ENCODE data around the gene NT5C1A. TPM values are rescaled to one million over a fixed set of nuclear protein-coding genes. Genes with fewer than 3 reads are reported as not detected.

NT5C1A gene
- polyA plus RNA-seq, 1 donor from 2014 or later: not detected

GRCh38 chr1:39650431-39650830 lies 21.5 kb downstream of the NT5C1A start:
- no peaks in the 10 kb centered on the region for H3K36me3 ChIP-seq (ENCODE audit: insufficient read depth, low read length)
- no peak overlapping the region for H3K9ac ChIP-seq (ENCODE audit: low read length)
- H4K20me1 ChIP-seq (ENCODE audit: insufficient read depth): no peaks in the 10 kb centered on the region

GRCh38 chr1:39649636-39650185 lies 22.2 kb downstream of the NT5C1A start:
- H4K20me1 ChIP-seq (ENCODE audit: insufficient read depth): no peaks in the 10 kb centered on the region
- H3K4me2 ChIP-seq (ENCODE audit: low read length): no peak overlapping the region
- H3F3A ChIP-seq (ENCODE audit: insufficient read depth, low read length, poor library complexity, severe bottlenecking): no peaks in the 10 kb centered on the region
- no peaks in the 10 kb centered on the region for H3K79me2 ChIP-seq (replicated peaks; ENCODE audit: insufficient read depth, low read length)
- H3K9me2 ChIP-seq (ENCODE audit: insufficient read depth, low read length): no peaks in the 10 kb centered on the region
- no peaks in the 10 kb centered on the region for H3K27me3 ChIP-seq (ENCODE audit: insufficient read depth, low read depth, low read length)
- no peak overlapping the region for H3K9ac ChIP-seq (ENCODE audit: low read length)
- no peak for TF ChIP-seq CTCF (IDR thresholded peaks at IDR 0.05; ENCODE audit: poor library complexity, severe bottlenecking)
- no peak for TF ChIP-seq EP300 (conservative IDR thresholded peaks at IDR 0.05; ENCODE audit: poor library complexity, severe bottlenecking)
- TF ChIP-seq REST (IDR thresholded peaks at IDR 0.05; ENCODE audit: borderline replicate concordance): no peak
- TF ChIP-seq SMC3 (conservative IDR thresholded peaks at IDR 0.05; ENCODE audit: poor library complexity): no peak
- TF ChIP-seq EZH2 (IDR thresholded peaks at IDR 0.05; ENCODE audit: borderline replicate concordance, insufficient read depth, low read length, poor library complexity, severe bottlenecking): no peak
- no peak for TF ChIP-seq TAF1 (IDR thresholded peaks at IDR 0.05; ENCODE audit: low read depth)
- H3K4me3 ChIP-seq (ENCODE audit: low read length): no peak overlapping the region
- H3K27ac ChIP-seq (ENCODE audit: low read length): no peak overlapping the region
- no peaks in the 10 kb centered on the region for H3K9me3 ChIP-seq (ENCODE audit: low read length)
- H2AFZ ChIP-seq (ENCODE audit: low read depth, low read length): no peak overlapping the region
- no peaks in the 10 kb centered on the region for H3K36me3 ChIP-seq (ENCODE audit: insufficient read depth, low read length)

More at GRCh38 chr1:39650431-39650830, 21.5 kb downstream of the NT5C1A start:
- Histone ChIP-seq H3K9me3 (ENCODE audit: low read length) (no peaks in the 10 kb centered on the region), H2AFZ (ENCODE audit: low read depth, low read length) (no peak overlapping the region), H3K9me2 (ENCODE audit: insufficient read depth, low read length) (no peaks in the 10 kb centered on the region), H3K27ac (ENCODE audit: low read length) (no peak overlapping the region), H3F3A (ENCODE audit: insufficient read depth, low read length, poor library complexity, severe bottlenecking) (no peaks in the 10 kb centered on the region), H3K79me2 (replicated peaks; ENCODE audit: insufficient read depth, low read length) (no peaks in the 10 kb centered on the region), H3K27me3 (ENCODE audit: insufficient read depth, low read depth, low read length) (no peaks in the 10 kb centered on the region), H3K4me2 (ENCODE audit: low read length) (no peak overlapping the region), H3K4me3 (ENCODE audit: low read length) (no peak overlapping the region)
- TF ChIP-seq MXI1 (conservative IDR thresholded peaks at IDR 0.05; ENCODE audit: poor library complexity, severe bottlenecking): no peak

GRCh38 chr1:39648496-39648895 lies 23.4 kb downstream of the NT5C1A start:
- no peaks in the 10 kb centered on the region for H3K27me3 ChIP-seq (ENCODE audit: insufficient read depth, low read depth, low read length)
- H3K79me2 ChIP-seq (replicated peaks; ENCODE audit: insufficient read depth, low read length): no peaks in the 10 kb centered on the region
- no peaks in the 10 kb centered on the region for H3K9me2 ChIP-seq (ENCODE audit: insufficient read depth, low read length)
- no peaks in the 10 kb centered on the region for H3K36me3 ChIP-seq (ENCODE audit: insufficient read depth, low read length)
- no peak overlapping the region for H3K27ac ChIP-seq (ENCODE audit: low read length)
- H3K4me2 ChIP-seq (ENCODE audit: low read length): no peak overlapping the region
- no peak for TF ChIP-seq MXI1 (conservative IDR thresholded peaks at IDR 0.05; ENCODE audit: poor library complexity, severe bottlenecking)
- TF ChIP-seq TAF1 (IDR thresholded peaks at IDR 0.05; ENCODE audit: low read depth): no peak
- H3K9ac ChIP-seq (ENCODE audit: low read length): no peak overlapping the region
- H2AFZ ChIP-seq (ENCODE audit: low read depth, low read length): no peak overlapping the region
- H3F3A ChIP-seq (ENCODE audit: insufficient read depth, low read length, poor library complexity, severe bottlenecking): no peaks in the 10 kb centered on the region
- H3K4me3 ChIP-seq (ENCODE audit: low read length): no peak overlapping the region
- no peaks in the 10 kb centered on the region for H4K20me1 ChIP-seq (ENCODE audit: insufficient read depth)
- no peaks in the 10 kb centered on the region for H3K9me3 ChIP-seq (ENCODE audit: low read length)
